ENCODE measurements around the gene TSHZ1.

TSHZ1 gene

GRCh38 chr18:75210274-75211001 is at the start of gene TSHZ1:
Gene TSHZ1 (plus strand): TSS chr18:75210797. CDS start chr18:75211877, 1,080 bp downstream.
- DNase-seq = peak; percentile 80 to 88

- peak; percentile 76 to 79 for DNase-seq
Measured at GRCh38 chr18:75161256-75162028, 49.2 kb upstream of the TSHZ1 start.

DNA sequence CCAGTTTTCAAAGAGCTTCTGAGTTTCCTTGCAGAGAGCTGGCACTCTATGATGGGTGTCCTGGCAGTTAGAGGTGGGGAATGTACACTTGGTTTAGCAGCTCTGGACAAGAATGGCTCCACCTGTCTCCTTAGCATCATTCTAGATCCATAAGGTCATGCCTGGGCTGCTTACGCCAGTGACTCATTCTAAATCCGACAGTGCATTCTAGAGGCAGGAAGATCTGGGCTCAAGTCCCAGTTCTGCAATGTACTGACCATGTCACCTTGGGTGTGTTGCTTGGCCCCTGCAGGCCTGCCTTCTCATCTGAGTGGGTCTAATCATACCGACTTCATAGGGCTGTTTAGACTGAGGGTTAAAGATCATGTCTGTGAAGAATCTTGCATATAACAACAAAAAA is 48.1 kb upstream of the TSHZ1 start:
- no peak for DNase-seq

DNA sequence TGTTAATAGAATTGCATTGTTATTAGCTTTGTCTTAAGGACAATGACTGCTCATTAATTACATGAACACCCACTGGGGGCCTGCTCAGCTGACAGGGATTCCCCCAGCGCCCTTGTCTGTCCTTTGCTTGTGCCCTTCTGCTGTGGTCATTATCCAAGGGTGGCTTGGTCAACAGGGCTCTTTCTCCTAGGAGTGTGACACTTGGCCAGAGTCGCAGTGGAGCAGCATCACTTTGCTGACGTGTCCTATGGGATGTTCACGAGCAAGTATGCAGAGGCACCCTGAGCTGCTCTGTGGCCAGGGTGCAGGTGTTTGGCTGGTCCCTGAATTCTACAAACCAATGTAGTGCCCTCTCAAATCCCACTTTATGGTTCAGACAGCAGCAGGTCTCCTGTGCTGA is 47.6 kb upstream of the TSHZ1 start:
- no peak for DNase-seq

- no peak for DNase-seq
Measured at GRCh38 chr18:75163736-75164135, 46.9 kb upstream of the TSHZ1 start.

DNA sequence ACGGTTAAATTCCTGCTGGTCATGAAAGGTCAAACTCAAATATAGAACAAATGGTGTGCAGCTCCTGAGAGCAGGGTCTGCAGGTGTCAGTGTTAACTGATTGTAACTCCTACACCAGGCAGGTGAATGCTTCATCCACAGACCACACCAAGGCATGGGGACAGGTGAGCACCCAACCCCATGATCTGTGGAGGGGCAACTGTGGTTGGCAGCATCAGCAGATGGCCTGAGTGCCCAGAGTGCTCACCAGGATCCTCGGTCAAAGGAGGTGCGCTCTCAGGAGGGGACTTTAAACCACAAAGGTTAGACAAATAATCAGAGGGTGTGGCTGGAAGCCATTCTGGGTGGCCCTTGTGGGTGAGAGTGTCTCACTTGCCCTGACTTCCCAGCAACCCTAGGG is 46.1 kb upstream of the TSHZ1 start:
- no peak for DNase-seq

DNA sequence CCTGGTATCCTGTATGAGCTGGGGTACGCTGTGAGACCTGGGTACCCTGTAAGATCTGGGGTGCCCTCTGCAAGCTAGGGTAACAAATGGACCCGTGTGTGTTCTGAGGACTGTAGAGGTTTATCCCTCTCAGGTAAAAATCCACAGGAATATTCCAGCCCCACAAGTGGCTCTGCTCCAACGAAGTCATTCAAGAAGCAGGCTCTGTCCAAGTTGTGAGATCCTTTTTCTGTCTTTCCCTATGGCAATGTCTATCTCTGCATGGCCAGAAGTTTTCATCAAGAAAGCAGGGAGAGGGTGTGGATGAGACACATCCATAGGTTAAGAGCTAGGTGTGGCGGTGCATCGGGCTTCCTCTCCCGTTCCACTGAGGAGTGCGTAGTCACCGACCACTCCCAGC is 44.7 kb upstream of the TSHZ1 start:
- DNase-seq = no peak

GRCh38 chr18:75167137-75167536 is 43.5 kb upstream of the TSHZ1 start:
- DNase-seq = no peak

GRCh38 chr18:75167759-75168618 is 42.6 kb upstream of the TSHZ1 start:
- no peak for DNase-seq

GRCh38 chr18:75168619-75169018 is 42.0 kb upstream of the TSHZ1 start:
- DNase-seq = no peak

GRCh38 chr18:75169411-75169810 is 41.2 kb upstream of the TSHZ1 start:
- DNase-seq = no peak

GRCh38 chr18:75170022-75170789 is 40.4 kb upstream of the TSHZ1 start:
- no peak for DNase-seq

- DNase-seq = no peak
Measured at GRCh38 chr18:75170916-75171315, 39.7 kb upstream of the TSHZ1 start.

GRCh38 chr18:75172299-75173124 is 38.1 kb upstream of the TSHZ1 start:
- DNase-seq = no peak

DNA sequence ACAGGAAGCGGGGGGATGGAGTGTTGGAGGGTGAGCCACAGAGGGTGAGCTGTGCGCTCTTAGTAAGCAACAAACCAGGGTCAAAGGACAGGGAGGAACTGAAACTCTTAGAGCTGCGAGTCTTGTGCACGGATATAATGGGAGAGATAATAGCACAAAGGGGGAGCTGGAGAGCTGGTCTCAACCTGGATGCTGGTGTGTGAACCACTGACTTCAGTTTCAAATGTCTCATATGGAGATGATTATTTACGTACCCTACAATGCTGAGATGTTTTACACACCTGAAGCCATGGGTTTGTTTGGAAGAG is 37.5 kb upstream of the TSHZ1 start:
- no peak for DNase-seq

DNA sequence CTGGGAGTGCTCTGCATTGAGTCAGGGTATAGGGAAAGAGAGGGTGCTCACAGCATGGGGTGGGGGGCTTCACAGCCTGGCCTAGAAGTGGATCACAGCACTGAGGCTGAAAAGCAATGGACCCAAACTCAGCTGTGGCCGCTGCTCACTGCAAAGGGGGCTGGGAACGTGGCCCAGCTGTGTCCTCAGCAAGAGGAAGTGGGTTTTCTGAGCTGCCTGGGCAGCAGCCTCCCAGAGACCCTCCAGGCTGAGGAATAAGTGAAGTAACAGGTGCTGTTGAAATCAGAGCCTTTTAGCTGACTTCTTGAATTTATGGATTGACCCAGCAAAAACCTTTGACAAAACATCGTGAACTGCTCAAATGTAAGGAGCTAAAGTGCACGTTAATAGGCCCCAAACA is 36.9 kb upstream of the TSHZ1 start:
- DNase-seq = no peak

- DNase-seq = no peak
Measured at GRCh38 chr18:75176849-75177248, 33.7 kb upstream of the TSHZ1 start.

GRCh38 chr18:75178376-75178775 is 32.2 kb upstream of the TSHZ1 start:
- DNase-seq = no peak

DNA sequence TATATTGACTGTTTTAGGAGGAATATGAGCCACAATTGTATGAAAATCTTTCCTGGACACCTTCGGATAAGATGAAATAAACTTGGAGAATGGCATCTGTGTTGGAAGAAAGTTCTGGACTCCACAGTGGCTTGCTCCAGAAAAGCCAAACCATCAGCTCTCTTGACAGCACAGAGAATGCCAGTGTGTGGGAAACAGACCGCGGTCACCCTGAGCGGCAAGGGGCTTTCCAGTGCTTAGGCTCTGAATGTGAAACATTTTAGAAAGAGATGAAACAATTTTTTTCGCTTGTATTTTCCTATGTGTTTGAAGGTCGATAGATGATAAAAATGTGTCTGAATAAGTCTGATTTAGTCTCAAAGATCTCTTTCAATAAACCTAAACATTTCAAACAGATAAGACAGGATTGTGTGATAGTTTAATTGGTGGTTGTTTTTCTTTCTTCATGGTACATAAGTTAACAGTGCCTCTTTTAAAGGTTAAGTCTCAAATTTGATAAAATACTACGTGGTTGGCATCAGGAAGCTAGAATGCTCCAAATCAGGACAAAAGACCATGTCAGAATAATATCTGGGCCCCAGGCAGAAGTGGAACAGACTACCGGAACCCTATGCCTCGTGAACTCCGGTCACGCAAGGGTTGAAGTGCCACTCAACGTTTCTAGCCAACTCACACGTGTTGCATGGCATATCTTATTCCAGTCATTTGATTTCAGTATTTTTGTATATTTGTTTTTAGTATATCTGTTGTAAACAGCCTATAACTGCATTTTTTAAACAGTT is 30.6 kb upstream of the TSHZ1 start:
- no peak for DNase-seq

DNA sequence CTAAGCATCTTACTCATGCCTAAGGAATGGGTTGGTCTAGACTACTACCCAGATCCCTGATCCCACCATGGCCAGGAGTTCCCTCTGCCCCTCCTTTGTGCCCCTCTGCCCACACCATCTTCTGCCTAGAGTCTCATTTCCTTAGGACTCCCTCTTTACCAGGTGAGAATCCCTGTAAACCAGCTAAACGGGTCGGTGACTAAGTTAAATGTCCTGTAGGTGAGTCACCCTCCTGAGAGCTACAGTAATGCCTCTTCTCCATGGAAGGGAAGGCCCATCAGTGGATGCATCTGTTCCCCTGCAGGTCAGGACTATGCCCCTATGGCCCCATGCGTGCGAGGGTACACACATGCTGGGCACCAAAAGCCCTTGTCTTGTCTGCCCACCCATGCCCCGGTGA is 27.1 kb upstream of the TSHZ1 start:
- DNase-seq = no peak

GRCh38 chr18:75183973-75184493 is 26.6 kb upstream of the TSHZ1 start:
- no peak for DNase-seq

All from SHP77 (cell line).